GM12878 (cell line): ENCODE results near the gene FAF1. TPM values are rescaled to one million over a fixed set of nuclear protein-coding genes. Genes with fewer than 3 reads are reported as not detected.

Experiments used
- ATAC-seq: fragments of 200-7000 bp; cut with Tn5 transposase; 3 replicates; pipeline ENCODE4 v1.9.1; 2020; ENCODE audit warnings: mild to moderate bottlenecking, moderate library complexity
- BruUV-seq: library from RNA; stranded (reverse); fragments of 400-500 nt; replicated peaks from 2 replicates; lab custom pipeline; 2021; lab: Mats Ljungman, UMichigan
- CTCF ChIA-PET: fragments of 300-600 bp; sonication (Branson Sonifier 250); formaldehyde crosslinking; extraction: SDS; loops from one replicate; lab custom pipeline; 2021; ENCODE audit warnings: inconsistent platforms; lab: Yijun Ruan, JAX
- POLR2A ChIA-PET: fragments of 350-600 bp; formaldehyde crosslinking; extraction: SDS; loops from one replicate; lab custom pipeline; 2021; ENCODE audit warnings: inconsistent platforms; lab: Charles Lee
- RAD21 ChIA-PET: fragments of 300-600 bp; sonication (Branson Sonifier 250); formaldehyde crosslinking; loops from one replicate; lab custom pipeline; 2023; ENCODE audit warnings: antibody characterized with exemption; ENCODE audit not compliant: unreplicated experiment; lab: Charles Lee
- SMC1A ChIA-PET: fragments of 300-600 bp; sonication (Branson Sonifier 250); formaldehyde crosslinking; loops from one replicate; lab custom pipeline; 2023; ENCODE audit not compliant: unreplicated experiment, uncharacterized antibody; lab: Charles Lee
- DNase-seq: peaks from one replicate; pipeline ENCODE4 v3.0.0-alpha.2; 2011; ENCODE audit warnings: low read depth, low spot score
- FAIRE-seq: peaks from 3 replicates; lab custom pipeline; 2011; peaks lifted over from hg19 to GRCh38; lab: Jason Lieb, UNC
- H2AFZ ChIP-seq: 2 replicates; pipeline ENCODE4 v1.6.0; 2011; ENCODE audit warnings: low read depth, low read length, control low read depth; ENCODE audit not compliant: control insufficient read depth
- H3K27ac ChIP-seq: 2 replicates; pipeline ENCODE4 v1.5.1; 2011; ENCODE audit warnings: control low read depth; ENCODE audit not compliant: control insufficient read depth, insufficient read depth
- H3K27me3 ChIP-seq, 2 experiments: replicated peaks in 1 of 2; 2 replicates each; pipeline versions ENCODE4 v1.6.0 to v1.6.1; 2011; ENCODE audit warnings: low read length in 1 of 2; ENCODE audit not compliant: control insufficient read depth in 2 of 2, insufficient read depth in 2 of 2
- H3K36me3 ChIP-seq, 2 experiments: 2 replicates each; pipeline ENCODE4 v1.5.1; 2011; ENCODE audit warnings: low read length in 1 of 2; ENCODE audit not compliant: control insufficient read depth in 2 of 2, insufficient read depth in 2 of 2
- H3K4me1 ChIP-seq: 2 replicates; pipeline ENCODE4 v1.6.1; 2011; ENCODE audit warnings: mild to moderate bottlenecking, low read length, moderate library complexity, mixed read lengths; ENCODE audit not compliant: control insufficient read depth, insufficient read depth
- H3K4me2 ChIP-seq: 2 replicates; pipeline ENCODE4 v1.6.0; 2011; ENCODE audit warnings: control low read depth; ENCODE audit not compliant: control insufficient read depth, insufficient read depth
- H3K4me3 ChIP-seq: fragments of 200-600 bp; sonication (generic); 2 replicates; pipeline ENCODE4 v1.5.1; 2016
- H3K79me2 ChIP-seq: 2 replicates; pipeline ENCODE4 v1.6.0; 2011; ENCODE audit warnings: low read length; ENCODE audit not compliant: control insufficient read depth, insufficient read depth
- H3K9ac ChIP-seq: 2 replicates; pipeline ENCODE4 v1.8.0; 2011; ENCODE audit warnings: low read length, control low read depth, mixed read lengths; ENCODE audit not compliant: control insufficient read depth, insufficient read depth
- H3K9me3 ChIP-seq: replicated peaks from 3 replicates; pipeline ENCODE4 v1.5.1; 2011; ENCODE audit warnings: mild to moderate bottlenecking, low read length; ENCODE audit not compliant: control insufficient read depth, insufficient read depth
- H4K20me1 ChIP-seq: 2 replicates; pipeline ENCODE4 v1.6.0; 2011; ENCODE audit not compliant: control insufficient read depth, insufficient read depth
- ASH2L ChIP-seq: fragments of 300-600, 200-600 bp; sonication (generic); IDR thresholded peaks from 2 replicates; pipeline ENCODE4 v1.6.1; 2017; ENCODE audit warnings: low read depth, mild to moderate bottlenecking, borderline replicate concordance
- ATF7 ChIP-seq: fragments of 450-650 bp; IDR thresholded peaks from 2 replicates; pipeline ENCODE4 v1.6.1; 2016; ENCODE audit warnings: low read depth, mild to moderate bottlenecking
- CHD4 ChIP-seq: fragments of 200-600 bp; sonication (generic); IDR thresholded peaks from 2 replicates; pipeline ENCODE4 v1.6.1; 2016; ENCODE audit warnings: mild to moderate bottlenecking
- HDGF ChIP-seq: fragments of 450-650 bp; IDR thresholded peaks from 2 replicates; pipeline ENCODE4 v1.6.1; 2016; ENCODE audit warnings: antibody characterized with exemption
- JUND ChIP-seq: IDR thresholded peaks from 2 replicates; pipeline ENCODE4 v1.6.1; 2012; ENCODE audit warnings: low read depth, mild to moderate bottlenecking, low read length, improper control_type of control experiment, moderate library complexity
- KAT2A ChIP-seq: conservative IDR thresholded peaks from 2 replicates; pipeline ENCODE4 v1.6.1; 2011; ENCODE audit warnings: low read depth, low read length; ENCODE audit not compliant: control insufficient read depth
- MYB ChIP-seq: fragments of 150-350 bp; IDR thresholded peaks from 2 replicates; pipeline ENCODE4 v1.6.1; 2014; ENCODE audit warnings: mild to moderate bottlenecking, low read depth, low read length, borderline replicate concordance
- PAX8 ChIP-seq: fragments of 450-650 bp; IDR thresholded peaks from 2 replicates; pipeline ENCODE4 v1.6.1; 2017; ENCODE audit warnings: mild to moderate bottlenecking, moderate library complexity
- POLR2A ChIP-seq: IDR thresholded peaks from 2 replicates; pipeline ENCODE4 v1.6.1; 2011; ENCODE audit warnings: low read depth, mild to moderate bottlenecking, low read length
- STAT3 ChIP-seq: IDR thresholded peaks from 2 replicates; pipeline ENCODE4 v1.6.1; 2011; ENCODE audit warnings: low read depth, low read length, improper control_type of control experiment
- ZNF207 ChIP-seq: fragments of 450-650 bp; IDR thresholded peaks from 2 replicates; pipeline ENCODE4 v1.6.1; 2014; ENCODE audit warnings: antibody characterized with exemption, mild to moderate bottlenecking, borderline replicate concordance
- ZNF384 ChIP-seq: IDR thresholded peaks from 2 replicates; pipeline ENCODE4 v1.6.1; 2012; ENCODE audit warnings: low read depth, mild to moderate bottlenecking, low read length, improper control_type of control experiment, borderline replicate concordance
- WGBS: methylation state at CpG from one replicate; pipeline ENCODE4 v1.1.6; 2016; ENCODE audit warnings: low lambda C conversion rate; ENCODE audit not compliant: insufficient replicate concordance, insufficient coverage; ENCODE audit errors: missing lambda C conversion rate; 5-methylcytosine and 5-hydroxymethylcytosine counted together
- in situ Hi-C: fragments of 300-500 bp; cut with MboI; formaldehyde crosslinking; loops from 9 replicates; pipeline ENCODE4 v1.14.3; 2018; ENCODE audit warnings: mixed read lengths
- intact Hi-C: fragments of 100-400 bp; cut with micrococcal nuclease; formaldehyde crosslinking; loops from one replicate; pipeline ENCODE4 v1.14.2; 2022; ENCODE audit not compliant: unreplicated experiment
- polyA plus RNA-seq, 11 experiments: library from polyadenylated mRNA; depleted of rRNA in 4 of 11; unstranded in 6 of 11; stranded (reverse) in 5 of 11; fragments of >200 nt; fragmentation: Nextera tagmentation in 4 of 11; fragmentation: Illumina TruSeq in 1 of 11; extraction: Ambion mirVana in 4 of 11; extraction: Trizol in 1 of 11; gene quantifications; 1 replicate in 1 of 11; 2 replicates in 10 of 11; pipeline versions ENCODE4 v1.2.1 to v1.2.3, GENCODE V29; 2011 to 2016; ENCODE audit warnings: inconsistent platforms in 2 of 11, missing spikeins in 2 of 11, low read depth in 1 of 11
- total RNA-seq, 4 experiments: library from RNA; depleted of rRNA in 3 of 4; stranded (reverse); fragments of >200 nt in 3 of 4; fragmentation: Illumina TruSeq in 1 of 4; extraction: Trizol in 1 of 4; gene quantifications; 2 replicates each; pipeline versions ENCODE4 v1.2.1 to v1.2.3, GENCODE V29; 2013 to 2021
- TF ChIP-seq, protein P1 (sequence below): fragments of 450-650 bp; IDR thresholded peaks from 2 replicates; pipeline ENCODE4 v1.6.1; 2017; ENCODE audit warnings: borderline replicate concordance
- TF ChIP-seq, protein P2 (sequence below): fragments of 450-650 bp; IDR thresholded peaks from 2 replicates; pipeline ENCODE4 v1.6.1; 2018; ENCODE audit warnings: mild to moderate bottlenecking, low read depth, moderate library complexity; ENCODE audit not compliant: partially characterized antibody

Gene FAF1
- total and polyA plus RNA-seq, 10 of the 15 experiments (the other 5 are each of a cell fraction or from before 2014, with no cell fraction given): 8.6 to 54.5 (median 23.7) TPM

- no peak for ATAC-seq
These were observed 303.1 kb downstream of the FAF1 start for GRCh38 chr1:50656931-50657330.

More at GRCh38 chr1:50656931-50657330, 303.1 kb downstream of the FAF1 start:
- H3K9ac ChIP-seq: no peak overlapping the region
- no peak for DNase-seq
- no peak overlapping the region for H2AFZ ChIP-seq
- 97% methylated on average over 3 of the region's 3 CpGs for WGBS
- no peak overlapping the region for H3K4me2 ChIP-seq
- H4K20me1 ChIP-seq: no peaks in the 10 kb centered on the region
- H3K4me3 ChIP-seq: no peak overlapping the region
- no peak for FAIRE-seq
- TF ChIP-seq KAT2A: no peak
- TF ChIP-seq CHD4: no peak
- no peak for TF ChIP-seq ASH2L
- TF ChIP-seq, protein P1, sequence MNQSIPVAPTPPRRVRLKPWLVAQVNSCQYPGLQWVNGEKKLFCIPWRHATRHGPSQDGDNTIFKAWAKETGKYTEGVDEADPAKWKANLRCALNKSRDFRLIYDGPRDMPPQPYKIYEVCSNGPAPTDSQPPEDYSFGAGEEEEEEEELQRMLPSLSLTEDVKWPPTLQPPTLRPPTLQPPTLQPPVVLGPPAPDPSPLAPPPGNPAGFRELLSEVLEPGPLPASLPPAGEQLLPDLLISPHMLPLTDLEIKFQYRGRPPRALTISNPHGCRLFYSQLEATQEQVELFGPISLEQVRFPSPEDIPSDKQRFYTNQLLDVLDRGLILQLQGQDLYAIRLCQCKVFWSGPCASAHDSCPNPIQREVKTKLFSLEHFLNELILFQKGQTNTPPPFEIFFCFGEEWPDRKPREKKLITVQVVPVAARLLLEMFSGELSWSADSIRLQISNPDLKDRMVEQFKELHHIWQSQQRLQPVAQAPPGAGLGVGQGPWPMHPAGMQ: no peak
- no peak for TF ChIP-seq ZNF384
- TF ChIP-seq JUND: no peak
- TF ChIP-seq STAT3: no peak
- no peak for TF ChIP-seq PAX8
- no peak for TF ChIP-seq HDGF
- no peak for TF ChIP-seq ATF7
- TF ChIP-seq ZNF207: no peak
- TF ChIP-seq, protein P2, sequence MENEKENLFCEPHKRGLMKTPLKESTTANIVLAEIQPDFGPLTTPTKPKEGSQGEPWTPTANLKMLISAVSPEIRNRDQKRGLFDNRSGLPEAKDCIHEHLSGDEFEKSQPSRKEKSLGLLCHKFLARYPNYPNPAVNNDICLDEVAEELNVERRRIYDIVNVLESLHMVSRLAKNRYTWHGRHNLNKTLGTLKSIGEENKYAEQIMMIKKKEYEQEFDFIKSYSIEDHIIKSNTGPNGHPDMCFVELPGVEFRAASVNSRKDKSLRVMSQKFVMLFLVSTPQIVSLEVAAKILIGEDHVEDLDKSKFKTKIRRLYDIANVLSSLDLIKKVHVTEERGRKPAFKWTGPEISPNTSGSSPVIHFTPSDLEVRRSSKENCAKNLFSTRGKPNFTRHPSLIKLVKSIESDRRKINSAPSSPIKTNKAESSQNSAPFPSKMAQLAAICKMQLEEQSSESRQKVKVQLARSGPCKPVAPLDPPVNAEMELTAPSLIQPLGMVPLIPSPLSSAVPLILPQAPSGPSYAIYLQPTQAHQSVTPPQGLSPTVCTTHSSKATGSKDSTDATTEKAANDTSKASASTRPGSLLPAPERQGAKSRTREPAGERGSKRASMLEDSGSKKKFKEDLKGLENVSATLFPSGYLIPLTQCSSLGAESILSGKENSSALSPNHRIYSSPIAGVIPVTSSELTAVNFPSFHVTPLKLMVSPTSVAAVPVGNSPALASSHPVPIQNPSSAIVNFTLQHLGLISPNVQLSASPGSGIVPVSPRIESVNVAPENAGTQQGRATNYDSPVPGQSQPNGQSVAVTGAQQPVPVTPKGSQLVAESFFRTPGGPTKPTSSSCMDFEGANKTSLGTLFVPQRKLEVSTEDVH: no peak
- TF ChIP-seq MYB: no peak
- no peak for TF ChIP-seq POLR2A
- peaks cover 0 to 2% of the 10 kb centered on the region in 2 experiments; a peak in 2 of 4 replicates for H3K36me3 ChIP-seq
- in situ Hi-C loops (no loop called here), intact Hi-C loops (no loop called here)
- no peaks in the 10 kb centered on the region for H3K79me2 ChIP-seq
- ChIA-PET CTCF (no interaction called here), RAD21 (no interaction called here), POLR2A (no interaction called here), SMC1A (no interaction called here)
- no peaks in the 10 kb centered on the region for H3K27me3 ChIP-seq
- H3K9me3 ChIP-seq: no peaks in the 10 kb centered on the region
- H3K27ac ChIP-seq: no peak overlapping the region
- no TSS peak for BruUV-seq
- no peaks in the 10 kb centered on the region for H3K4me1 ChIP-seq
